Progenitor cell of endocrine pancreas (in vitro differentiated cells): ENCODE measurements around the gene SPEF1. TPM values are rescaled to one million over a fixed set of nuclear protein-coding genes. Genes with fewer than 3 reads are reported as not detected.

Source experiments
- DNase-seq: peaks from one replicate; pipeline ENCODE4 v3.0.0; 2021; ENCODE audit warnings: low spot score; ENCODE audit not compliant: unreplicated experiment
- H3K27ac Mint-ChIP-seq: 2 replicates; pipeline ENCODE4 v1.8.0; 2021; ENCODE audit warnings: mild to moderate bottlenecking, moderate library complexity, mixed read lengths
- H3K27me3 Mint-ChIP-seq: 2 replicates; pipeline ENCODE4 v1.8.0; 2021; ENCODE audit warnings: mixed read lengths
- H3K36me3 Mint-ChIP-seq: 2 replicates; pipeline ENCODE4 v1.8.0; 2022; ENCODE audit warnings: mixed read lengths; ENCODE audit not compliant: insufficient read depth
- H3K4me1 Mint-ChIP-seq: 2 replicates; pipeline ENCODE4 v1.8.0; 2021; ENCODE audit warnings: low read depth, mixed read lengths
- H3K4me3 Mint-ChIP-seq: 2 replicates; pipeline ENCODE4 v1.8.0; 2021; ENCODE audit warnings: low read depth, mild to moderate bottlenecking, moderate library complexity, mixed read lengths
- H3K9me3 Mint-ChIP-seq: 2 replicates; pipeline ENCODE4 v1.8.0; 2021; ENCODE audit warnings: low read depth, mixed read lengths
- CTCF ChIP-seq: fragments of 200-600 bp; sonication (generic); IDR thresholded peaks from one replicate; pipeline ENCODE4 v1.5.0; 2021; ENCODE audit warnings: antibody characterized with exemption, mild to moderate bottlenecking; ENCODE audit not compliant: unreplicated experiment
- total RNA-seq: library from RNA; stranded (reverse); gene quantifications from 2 replicates; pipeline ENCODE4 v1.2.1, GENCODE V29; 2021

SPEF1 gene
- total RNA-seq, 1 donor from 2014 or later, result 1.9 TPM

GRCh38 chr20:3767110-3767426, 14.2 kb downstream of the SPEF1 start:
- TF ChIP-seq CTCF, result no peak
- H3K27me3 Mint-ChIP-seq, result peaks cover 20% of the 10 kb centered on the region
- H3K36me3 Mint-ChIP-seq, result no peaks in the 10 kb centered on the region
- H3K27ac Mint-ChIP-seq, result no peak overlapping the region
- H3K9me3 Mint-ChIP-seq, result no peaks in the 10 kb centered on the region
- DNase-seq, result no peak
- H3K4me1 Mint-ChIP-seq, result peaks cover 8% of the 10 kb centered on the region
- peak overlapping the region; percentile 64 for H3K4me3 Mint-ChIP-seq

DNA sequence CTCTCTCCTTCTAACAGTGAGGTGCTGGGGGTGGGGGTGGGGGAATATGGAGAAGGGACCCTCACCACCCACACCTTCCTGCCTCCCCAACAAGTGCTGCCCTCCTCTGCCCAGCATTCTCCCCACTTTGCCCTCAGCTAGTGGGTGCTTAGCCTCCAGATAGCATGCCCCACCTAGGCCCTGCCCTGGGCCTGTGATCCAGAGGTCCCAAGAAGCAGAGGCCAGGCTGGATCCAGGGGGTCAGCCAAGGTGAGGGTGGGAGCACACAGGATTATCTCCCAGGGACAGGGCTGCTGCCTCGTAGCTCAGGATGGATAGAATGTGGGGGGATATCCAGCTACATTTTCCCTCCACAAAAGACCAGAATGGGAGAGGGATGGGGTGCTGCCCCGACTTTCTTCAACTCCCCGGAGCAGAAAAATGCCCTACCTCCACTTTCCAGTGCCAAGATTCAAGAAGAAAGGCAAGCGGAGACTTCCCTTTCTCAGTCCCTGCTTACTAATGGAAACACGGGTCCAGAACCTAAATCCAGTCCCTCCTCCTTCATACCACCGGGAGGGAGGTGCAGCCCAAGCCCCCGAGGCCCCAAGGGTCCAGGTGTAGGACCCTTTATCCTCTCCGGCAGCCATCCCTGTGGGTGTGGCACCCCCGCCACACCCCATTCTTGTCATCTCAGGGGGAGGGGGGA, 14.7 kb downstream of the SPEF1 start:
- H3K4me3 Mint-ChIP-seq, result peak overlapping the region; percentile 64
- no peaks in the 10 kb centered on the region for H3K9me3 Mint-ChIP-seq
- no peak overlapping the region for H3K27ac Mint-ChIP-seq
- no peaks in the 10 kb centered on the region for H3K36me3 Mint-ChIP-seq
- H3K27me3 Mint-ChIP-seq, result peaks cover 16% of the 10 kb centered on the region
- TF ChIP-seq CTCF, result no peak
- peaks cover 8% of the 10 kb centered on the region for H3K4me1 Mint-ChIP-seq
- DNase-seq, result no peak

DNA sequence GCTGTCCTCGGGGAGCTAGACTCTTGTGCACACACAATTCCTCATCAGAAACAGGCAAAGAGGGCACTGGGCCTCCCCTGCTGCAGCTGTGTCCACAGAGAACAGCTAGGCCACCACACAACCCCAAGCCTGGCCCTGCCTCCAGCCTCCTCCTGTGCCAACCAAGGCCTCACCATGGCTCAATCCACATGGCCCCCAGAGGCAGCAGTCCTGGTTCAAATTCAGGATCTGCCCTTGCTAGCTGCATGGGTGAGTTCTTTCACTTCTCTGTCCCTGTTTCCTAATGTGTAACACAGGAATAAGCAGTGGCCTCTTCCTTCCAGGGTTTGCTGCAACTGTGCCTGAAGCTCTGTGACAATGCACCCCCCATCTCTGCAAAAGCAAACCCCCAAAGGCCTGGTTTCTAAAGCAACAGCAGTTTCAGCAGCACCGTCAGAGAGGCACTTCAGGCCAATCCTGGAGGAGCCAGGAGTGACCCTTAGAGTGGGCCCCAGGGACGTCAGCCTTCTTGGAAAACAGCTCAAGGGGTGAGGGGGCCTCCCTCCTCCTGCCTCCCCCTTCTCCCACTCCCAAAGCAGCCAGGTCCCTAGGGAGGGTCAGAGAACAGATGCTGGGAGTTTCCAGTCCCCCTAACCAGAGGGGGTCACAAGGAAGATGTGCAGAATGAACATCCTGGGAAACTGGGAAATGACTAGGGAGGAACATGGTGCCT, 15.9 kb downstream of the SPEF1 start:
- Mint-ChIP-seq H3K36me3 (no peaks in the 10 kb centered on the region), H3K27ac (no peak overlapping the region), H3K4me3 (no peak overlapping the region), H3K27me3 (peaks cover 15% of the 10 kb centered on the region), H3K4me1 (peaks cover 8% of the 10 kb centered on the region), H3K9me3 (no peaks in the 10 kb centered on the region)
- no peak for TF ChIP-seq CTCF
- DNase-seq, result no peak

GRCh38 chr20:3764659-3765058, 16.6 kb downstream of the SPEF1 start:
- DNase-seq, result no peak
- peaks cover 15% of the 10 kb centered on the region for H3K27me3 Mint-ChIP-seq
- TF ChIP-seq CTCF, result no peak
- peaks cover 8% of the 10 kb centered on the region for H3K4me1 Mint-ChIP-seq
- H3K9me3 Mint-ChIP-seq, result no peaks in the 10 kb centered on the region
- peak overlapping the region; percentile 22 for H3K27ac Mint-ChIP-seq
- H3K36me3 Mint-ChIP-seq, result no peaks in the 10 kb centered on the region
- no peak overlapping the region for H3K4me3 Mint-ChIP-seq

GRCh38 chr20:3763671-3764601, 17.3 kb downstream of the SPEF1 start:
- no peak for DNase-seq
- no peak for TF ChIP-seq CTCF
- H3K4me1 Mint-ChIP-seq, result peaks cover 6% of the 10 kb centered on the region
- no peaks in the 10 kb centered on the region for H3K9me3 Mint-ChIP-seq
- no peak overlapping the region for H3K4me3 Mint-ChIP-seq
- peaks cover 15% of the 10 kb centered on the region for H3K27me3 Mint-ChIP-seq
- peak overlapping the region; percentile 22 for H3K27ac Mint-ChIP-seq
- no peaks in the 10 kb centered on the region for H3K36me3 Mint-ChIP-seq
